PC-3 (cell line): Measurements from ENCODE around the gene VEGFB.

Experiments
- CTCF ChIP-seq: fragments of 300-600 bp; sonication (generic); conservative IDR thresholded peaks from 2 replicates; pipeline ENCODE4 v1.5.1; 2017; ENCODE audit warnings: antibody characterized with exemption, low read depth, mild to moderate bottlenecking, low read length
- EZH2 ChIP-seq: fragments of 300-600 bp; sonication (generic); IDR thresholded peaks from one replicate; pipeline ENCODE4 v1.6.1; 2017; ENCODE audit warnings: antibody characterized with exemption, mild to moderate bottlenecking, low read length; ENCODE audit not compliant: unreplicated experiment
- EZH2phosphoT487 ChIP-seq: fragments of 300-600 bp; sonication (generic); IDR thresholded peaks from 2 replicates; pipeline ENCODE4 v1.6.1; 2018; ENCODE audit warnings: mild to moderate bottlenecking, antibody characterized with exemption, low read length, borderline replicate concordance

GRCh38 chr11:64219755-64220154 is 14.6 kb upstream of the VEGFB start:
- TF ChIP-seq CTCF (no peak), EZH2phosphoT487 (no peak), EZH2 (no peak)
